ENCODE data around the gene CYS1. TPM values are rescaled to one million over a fixed set of nuclear protein-coding genes. Genes with fewer than 3 reads are reported as not detected.

Gene CYS1
- polyA plus RNA-seq, 1 donor from 2014 or later, result not detected

- H3K79me2 ChIP-seq (replicated peaks; ENCODE audit: insufficient read depth, low read length), result no peaks in the 10 kb centered on the region
- H3K9me3 ChIP-seq (ENCODE audit: low read length), result no peaks in the 10 kb centered on the region
- no peak overlapping the region for H3K4me2 ChIP-seq (ENCODE audit: low read length)
- H3K9me2 ChIP-seq (ENCODE audit: insufficient read depth, low read length), result no peaks in the 10 kb centered on the region
- no peak overlapping the region for H3K27ac ChIP-seq (ENCODE audit: low read length)
- H3K4me3 ChIP-seq (ENCODE audit: low read length), result no peak overlapping the region
- no peaks in the 10 kb centered on the region for H3K27me3 ChIP-seq (ENCODE audit: insufficient read depth, low read depth, low read length)
- no peak overlapping the region for H3K9ac ChIP-seq (ENCODE audit: low read length)
- H2AFZ ChIP-seq (ENCODE audit: low read depth, low read length), result no peak overlapping the region
- no peaks in the 10 kb centered on the region for H3K36me3 ChIP-seq (ENCODE audit: insufficient read depth, low read length)
- TF ChIP-seq CTCF (IDR thresholded peaks at IDR 0.05; ENCODE audit: poor library complexity, severe bottlenecking) (no peak), REST (IDR thresholded peaks at IDR 0.05; ENCODE audit: borderline replicate concordance) (no peak), MXI1 (conservative IDR thresholded peaks at IDR 0.05; ENCODE audit: poor library complexity, severe bottlenecking) (no peak), POLR2AphosphoS5 (IDR thresholded peaks at IDR 0.05) (no peak), SMC3 (conservative IDR thresholded peaks at IDR 0.05; ENCODE audit: poor library complexity) (no peak), TAF1 (IDR thresholded peaks at IDR 0.05; ENCODE audit: low read depth) (no peak), RAD21 (conservative IDR thresholded peaks at IDR 0.05) (no peak), EP300 (conservative IDR thresholded peaks at IDR 0.05; ENCODE audit: poor library complexity, severe bottlenecking) (no peak), EZH2 (IDR thresholded peaks at IDR 0.05; ENCODE audit: borderline replicate concordance, insufficient read depth, low read length, poor library complexity, severe bottlenecking) (no peak)
- H3F3A ChIP-seq (ENCODE audit: insufficient read depth, low read length, poor library complexity, severe bottlenecking), result no peaks in the 10 kb centered on the region
- H4K20me1 ChIP-seq (ENCODE audit: insufficient read depth), result no peaks in the 10 kb centered on the region
These were observed 41.5 kb downstream of the CYS1 start for GRCh38 chr2:10038716-10039115.

- Histone ChIP-seq H3K9me3 (ENCODE audit: low read length) (no peaks in the 10 kb centered on the region), H3K36me3 (ENCODE audit: insufficient read depth, low read length) (no peaks in the 10 kb centered on the region), H3K27ac (ENCODE audit: low read length) (no peak overlapping the region)
These were observed 42.1 kb downstream of the CYS1 start for GRCh38 chr2:10038123-10038522.

More at GRCh38 chr2:10038123-10038522, 42.1 kb downstream of the CYS1 start:
- no peaks in the 10 kb centered on the region for H3K79me2 ChIP-seq (replicated peaks; ENCODE audit: insufficient read depth, low read length)
- no peaks in the 10 kb centered on the region for H4K20me1 ChIP-seq (ENCODE audit: insufficient read depth)
- H3K4me2 ChIP-seq (ENCODE audit: low read length), result no peak overlapping the region
- no peaks in the 10 kb centered on the region for H3K27me3 ChIP-seq (ENCODE audit: insufficient read depth, low read depth, low read length)
- no peaks in the 10 kb centered on the region for H3K9me2 ChIP-seq (ENCODE audit: insufficient read depth, low read length)
- no peak for TF ChIP-seq SMC3 (conservative IDR thresholded peaks at IDR 0.05; ENCODE audit: poor library complexity)
- no peak for TF ChIP-seq EZH2 (IDR thresholded peaks at IDR 0.05; ENCODE audit: borderline replicate concordance, insufficient read depth, low read length, poor library complexity, severe bottlenecking)
- no peak for TF ChIP-seq REST (IDR thresholded peaks at IDR 0.05; ENCODE audit: borderline replicate concordance)
- no peak for TF ChIP-seq RAD21 (conservative IDR thresholded peaks at IDR 0.05)
- TF ChIP-seq TAF1 (IDR thresholded peaks at IDR 0.05; ENCODE audit: low read depth), result no peak
- TF ChIP-seq POLR2AphosphoS5 (IDR thresholded peaks at IDR 0.05), result no peak
- no peak for TF ChIP-seq CTCF (IDR thresholded peaks at IDR 0.05; ENCODE audit: poor library complexity, severe bottlenecking)
- TF ChIP-seq MXI1 (conservative IDR thresholded peaks at IDR 0.05; ENCODE audit: poor library complexity, severe bottlenecking), result no peak
- TF ChIP-seq EP300 (conservative IDR thresholded peaks at IDR 0.05; ENCODE audit: poor library complexity, severe bottlenecking), result no peak
- H3K4me3 ChIP-seq (ENCODE audit: low read length), result no peak overlapping the region
- no peak overlapping the region for H2AFZ ChIP-seq (ENCODE audit: low read depth, low read length)
- H3K9ac ChIP-seq (ENCODE audit: low read length), result no peak overlapping the region
- H3F3A ChIP-seq (ENCODE audit: insufficient read depth, low read length, poor library complexity, severe bottlenecking), result no peaks in the 10 kb centered on the region

All from neural cell (in vitro differentiated cells).